Activated T-cell treated with anti-CD3 and anti-CD28 coated beads, Interleukin-2, amount 50 U/mL, for 4 hours (primary cell): ENCODE data around the gene PCK2. TPM values are rescaled to one million over a fixed set of nuclear protein-coding genes. Genes with fewer than 3 reads are reported as not detected.

Experiments used
- ATAC-seq, 2 donors: fragments of 200-7000 bp; cut with Tn5 transposase; one replicate each; pipeline ENCODE4 v1.10.0; 2021
- DNase-seq: peaks from one replicate; pipeline ENCODE4 v3.0.0-alpha.2; 2020
- H3K27me3 Mint-ChIP-seq: one replicate; pipeline ENCODE4 v1.8.0; 2021; ENCODE audit warnings: low read depth, mixed read lengths
- H3K36me3 Mint-ChIP-seq: one replicate; pipeline ENCODE4 v1.8.0; 2022; ENCODE audit warnings: mixed read lengths; ENCODE audit not compliant: insufficient read depth
- H3K4me1 Mint-ChIP-seq: one replicate; pipeline ENCODE4 v1.8.0; 2021; ENCODE audit warnings: low read depth, mixed read lengths
- H3K4me3 Mint-ChIP-seq: one replicate; pipeline ENCODE4 v1.8.0; 2021; ENCODE audit warnings: mild to moderate bottlenecking, moderate library complexity, mixed read lengths
- H3K9me3 Mint-ChIP-seq: one replicate; pipeline ENCODE4 v1.8.0; 2021; ENCODE audit warnings: mixed read lengths
- total RNA-seq, 3 donors: library from RNA; stranded (reverse); gene quantifications; one replicate each; pipeline ENCODE4 v1.2.1, GENCODE V29; 2021

The PCK2 gene
- total RNA-seq, 3 donors from 2014 or later = 38.7 to 69.4 (median 47.9) TPM

GRCh38 chr14:24092505-24093206 is 1.5 kb upstream of the PCK2 start:
- H3K4me1 Mint-ChIP-seq = peaks cover 34% of the 10 kb centered on the region
- H3K4me3 Mint-ChIP-seq = peak overlapping the region; percentile 97
- H3K9me3 Mint-ChIP-seq = no peaks in the 10 kb centered on the region
- ATAC-seq (no peak), DNase-seq (no peak)
- H3K36me3 Mint-ChIP-seq = peaks cover 10% of the 10 kb centered on the region
- H3K27me3 Mint-ChIP-seq = no peaks in the 10 kb centered on the region

GRCh38 chr14:24093207-24093900 is 757 bp upstream of the PCK2 start:
- DNase-seq (no peak), ATAC-seq (no peak)
- Mint-ChIP-seq H3K4me1 (peaks cover 34% of the 10 kb centered on the region), H3K27me3 (no peaks in the 10 kb centered on the region), H3K4me3 (peak overlapping the region; percentile 97), H3K36me3 (peaks cover 10% of the 10 kb centered on the region), H3K9me3 (no peaks in the 10 kb centered on the region)

- Mint-ChIP-seq H3K4me3 (peak overlapping the region; percentile 97), H3K4me1 (peaks cover 29% of the 10 kb centered on the region), H3K27me3 (no peaks in the 10 kb centered on the region), H3K36me3 (peaks cover 14% of the 10 kb centered on the region), H3K9me3 (no peaks in the 10 kb centered on the region)
- no peak for DNase-seq
- peak; percentile 6 to 8 for ATAC-seq
Measured at GRCh38 chr14:24094841-24095270, 745 bp downstream of the PCK2 start.

- peaks cover 14% of the 10 kb centered on the region for H3K36me3 Mint-ChIP-seq
- H3K4me1 Mint-ChIP-seq = peaks cover 27% of the 10 kb centered on the region
- peak overlapping the region; percentile 97 for H3K4me3 Mint-ChIP-seq
- peak; percentile 20 for ATAC-seq
- no peaks in the 10 kb centered on the region for H3K27me3 Mint-ChIP-seq
- H3K9me3 Mint-ChIP-seq = no peaks in the 10 kb centered on the region
- DNase-seq = peak; percentile 35
Measured at GRCh38 chr14:24095271-24096068, 1.4 kb downstream of the PCK2 start.

- Mint-ChIP-seq H3K27me3 (no peaks in the 10 kb centered on the region), H3K36me3 (peaks cover 20% of the 10 kb centered on the region), H3K9me3 (no peaks in the 10 kb centered on the region), H3K4me3 (peak overlapping the region; percentile 48), H3K4me1 (peaks cover 24% of the 10 kb centered on the region)
- DNase-seq = no peak
- no peak for ATAC-seq
Measured at GRCh38 chr14:24096545-24097181, 2.6 kb downstream of the PCK2 start.

GRCh38 chr14:24098229-24098926 is 4.3 kb downstream of the PCK2 start:
- ATAC-seq (no peak), DNase-seq (no peak)
- H3K27me3 Mint-ChIP-seq = no peaks in the 10 kb centered on the region
- H3K4me1 Mint-ChIP-seq = peaks cover 19% of the 10 kb centered on the region
- H3K9me3 Mint-ChIP-seq = no peaks in the 10 kb centered on the region
- H3K4me3 Mint-ChIP-seq = no peak overlapping the region
- H3K36me3 Mint-ChIP-seq = peaks cover 32% of the 10 kb centered on the region

GRCh38 chr14:24098927-24099813 is 5.1 kb downstream of the PCK2 start:
- Mint-ChIP-seq H3K27me3 (no peaks in the 10 kb centered on the region), H3K36me3 (peaks cover 39% of the 10 kb centered on the region), H3K4me3 (no peak overlapping the region), H3K4me1 (peaks cover 15% of the 10 kb centered on the region), H3K9me3 (no peaks in the 10 kb centered on the region)
- DNase-seq (no peak), ATAC-seq (no peak)

- no peak for ATAC-seq
Measured at GRCh38 chr14:24100197-24100981, 6.3 kb downstream of the PCK2 start.

GRCh38 chr14:24100982-24101494 is 6.9 kb downstream of the PCK2 start:
- DNase-seq = no peak
- ATAC-seq = no peak
- no peak overlapping the region for H3K4me3 Mint-ChIP-seq
- no peaks in the 10 kb centered on the region for H3K27me3 Mint-ChIP-seq
- H3K9me3 Mint-ChIP-seq = no peaks in the 10 kb centered on the region
- peaks cover 7% of the 10 kb centered on the region for H3K4me1 Mint-ChIP-seq
- peaks cover 41% of the 10 kb centered on the region for H3K36me3 Mint-ChIP-seq

More at GRCh38 chr14:24100197-24100981, 6.3 kb downstream of the PCK2 start:
- H3K4me1 Mint-ChIP-seq = peaks cover 12% of the 10 kb centered on the region
- H3K36me3 Mint-ChIP-seq = peaks cover 44% of the 10 kb centered on the region
- H3K27me3 Mint-ChIP-seq = no peaks in the 10 kb centered on the region
- no peak for DNase-seq
- H3K4me3 Mint-ChIP-seq = no peak overlapping the region
- no peaks in the 10 kb centered on the region for H3K9me3 Mint-ChIP-seq

GRCh38 chr14:24102357-24103048 is 8.4 kb downstream of the PCK2 start:
- Mint-ChIP-seq H3K9me3 (no peaks in the 10 kb centered on the region), H3K36me3 (peaks cover 34% of the 10 kb centered on the region), H3K27me3 (no peaks in the 10 kb centered on the region), H3K4me3 (no peak overlapping the region), H3K4me1 (peaks cover under 1% of the 10 kb centered on the region)
- ATAC-seq = no peak
- DNase-seq = no peak

- Mint-ChIP-seq H3K9me3 (no peaks in the 10 kb centered on the region), H3K36me3 (peaks cover 34% of the 10 kb centered on the region), H3K27me3 (no peaks in the 10 kb centered on the region), H3K4me1 (peaks cover 4% of the 10 kb centered on the region), H3K4me3 (no peak overlapping the region)
- no peak for DNase-seq
- ATAC-seq = no peak
Measured at GRCh38 chr14:24103451-24103850, 9.3 kb downstream of the PCK2 start.
